GM18519 (cell line): Measurements from ENCODE around the gene APOM.
A peak's percentile ranks its signal among the peaks of the same experiment; 100 is the strongest.

Experiments
- ATAC-seq: cut with Tn5 transposase; IDR thresholded peaks from one replicate; pipeline ENCODE4 v1.9.1; 2021; ENCODE audit warnings: mild to moderate bottlenecking, moderate library complexity; ENCODE audit not compliant: unreplicated experiment, low FRiP score

APOM gene

DNA sequence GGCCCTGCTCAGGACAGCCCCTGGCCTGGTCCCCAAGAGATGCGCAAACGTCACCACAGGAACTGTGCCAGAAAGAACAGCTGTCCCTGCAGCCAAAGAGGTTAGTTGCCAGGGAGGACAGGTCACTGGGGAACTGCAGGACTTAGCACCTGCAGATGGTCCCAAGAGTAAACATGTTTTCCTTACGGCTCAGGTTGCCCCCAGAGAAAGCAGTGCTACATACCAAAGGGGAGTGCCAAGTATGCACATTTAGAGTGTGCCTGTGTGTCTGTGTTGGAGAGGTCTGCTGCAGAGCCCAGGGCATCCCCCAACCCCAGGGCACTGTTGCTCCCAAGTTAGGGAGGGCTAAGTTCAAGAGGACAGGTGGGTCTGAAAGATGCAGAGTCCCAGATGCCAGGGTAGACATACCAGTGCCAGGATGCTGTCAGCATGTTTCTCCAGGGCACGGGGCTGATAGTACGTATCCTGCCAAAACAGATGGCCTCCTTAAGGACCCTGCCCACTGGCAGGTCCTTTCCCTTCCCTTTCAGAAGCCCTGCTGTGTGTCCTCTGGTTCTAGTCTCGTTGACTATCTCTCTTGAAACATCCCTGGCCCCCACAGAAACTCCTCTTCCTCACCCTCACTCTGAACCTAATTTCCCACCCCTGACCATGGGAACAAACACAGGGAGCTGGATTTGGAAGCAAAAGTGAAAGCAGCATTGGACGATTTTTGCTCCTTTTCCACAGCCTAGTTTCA lies 46.1 kb downstream of the APOM start:
- ATAC-seq: no peak

- no peak for ATAC-seq
These were observed 46.7 kb downstream of the APOM start for GRCh38 chr6:31702405-31702818.

DNA sequence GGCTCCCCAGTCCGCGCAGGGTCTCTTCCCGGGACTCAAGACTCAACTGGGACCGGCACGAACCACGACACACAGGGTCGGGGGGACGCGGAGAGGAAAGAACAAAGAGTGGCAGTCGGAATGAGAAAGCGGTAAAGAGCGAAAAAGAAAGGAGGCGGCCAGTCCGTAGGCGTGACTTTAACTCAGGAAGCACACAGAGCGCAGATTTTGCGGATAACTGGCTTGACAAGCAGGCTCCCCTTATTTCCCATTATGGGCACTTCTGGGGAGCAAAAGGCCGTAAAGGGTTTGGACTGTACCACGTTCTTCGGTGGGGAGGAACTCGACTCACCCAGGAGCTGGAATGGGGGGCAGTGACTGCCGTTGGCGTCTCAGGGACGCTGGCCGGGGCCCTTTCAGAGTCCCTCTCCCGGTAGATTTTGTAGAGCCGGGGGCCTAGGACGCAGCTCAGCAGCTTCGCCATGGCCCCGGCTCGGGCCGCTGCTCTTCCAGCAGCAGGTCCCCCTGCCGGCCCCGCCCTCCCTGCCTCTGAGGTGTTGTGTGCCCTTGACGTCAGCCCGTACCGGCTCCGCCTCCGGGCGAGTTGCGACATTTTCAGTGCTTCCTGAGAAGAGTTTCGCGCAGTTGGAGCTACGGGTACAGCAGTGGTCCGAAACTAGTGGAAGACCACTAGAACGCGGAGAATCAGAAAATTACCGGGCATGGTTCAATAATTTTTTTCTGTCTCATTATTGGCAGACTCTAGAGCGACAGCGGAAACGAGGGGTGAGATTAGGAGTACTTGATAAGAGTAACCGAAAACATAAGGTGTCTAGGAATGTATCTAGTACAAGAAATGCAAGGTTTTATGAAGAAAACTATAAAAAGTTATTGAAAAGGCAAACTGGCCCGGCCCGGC lies 47.4 kb downstream of the APOM start, which contains the start of gene ABHD16A:
Gene ABHD16A (minus strand): TSS at position 506 of the 898 bp plus-strand sequence. CDS start 43 bp downstream, at position 463.
- ATAC-seq: peak; percentile 81

DNA sequence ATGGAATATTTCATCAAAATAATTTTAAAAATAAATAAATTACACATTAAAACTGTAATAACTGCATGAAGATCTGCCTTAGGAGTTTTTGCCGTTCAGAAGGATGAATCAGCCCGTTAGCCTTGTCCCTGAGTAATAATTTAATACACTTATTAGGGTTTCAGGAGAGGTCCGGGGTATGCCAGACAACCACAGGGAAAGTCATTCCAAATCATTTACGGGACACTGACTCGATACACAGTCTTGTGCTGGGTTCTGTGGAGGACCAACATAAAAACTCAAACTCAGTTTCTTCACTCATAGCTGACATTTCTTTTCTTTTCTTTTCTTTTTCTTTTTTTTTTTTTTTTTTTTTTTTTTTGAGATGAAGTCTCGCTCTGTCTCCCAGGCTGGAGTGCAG lies 50.2 kb downstream of the APOM start:
- no peak for ATAC-seq

GRCh38 chr6:31706599-31706998 lies 50.9 kb downstream of the APOM start, which contains the start of gene LY6G6F:
LY6G6F (plus strand) TSS chr6:31706866; CDS start chr6:31706907, 41 bp downstream.
- no peak for ATAC-seq

DNA sequence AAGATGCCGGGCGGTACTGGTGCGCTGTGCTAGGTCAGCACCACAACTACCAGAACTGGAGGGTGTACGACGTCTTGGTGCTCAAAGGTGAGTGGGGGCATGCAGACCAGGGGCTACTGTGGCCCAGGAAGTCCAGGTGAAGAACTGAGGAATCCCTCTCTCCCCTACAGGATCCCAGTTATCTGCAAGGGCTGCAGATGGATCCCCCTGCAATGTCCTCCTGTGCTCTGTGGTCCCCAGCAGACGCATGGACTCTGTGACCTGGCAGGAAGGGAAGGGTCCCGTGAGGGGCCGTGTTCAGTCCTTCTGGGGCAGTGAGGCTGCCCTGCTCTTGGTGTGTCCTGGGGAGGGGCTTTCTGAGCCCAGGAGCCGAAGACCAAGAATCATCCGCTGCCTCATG lies 52.0 kb downstream of the APOM start:
- no peak for ATAC-seq
